Measurements from ENCODE around the gene SSR3. TPM values are rescaled to one million over a fixed set of nuclear protein-coding genes. Genes with fewer than 3 reads are reported as not detected.

SSR3 gene
- total and polyA plus RNA-seq, 2 of the 8 experiments (the other 6 are each of a cell fraction or from before 2014, with no cell fraction given) = 92.7 to 208 TPM

- TF ChIP-seq HDAC2 (IDR thresholded peaks at IDR 0.05; ENCODE audit: borderline replicate concordance in 1 of 2, low read depth in 2 of 2, low read length in 2 of 2) = no peak
- no peak for TF ChIP-seq RAD21 (IDR thresholded peaks at IDR 0.05 in 1 of 2, conservative IDR thresholded peaks at IDR 0.05 in 1 of 2; ENCODE audit: low read depth in 2 of 2, low read length in 2 of 2)
- TF ChIP-seq TEAD4 (IDR thresholded peaks at IDR 0.05; ENCODE audit: low read depth, low read length) = no peak
- TF ChIP-seq CHD2 (IDR thresholded peaks at IDR 0.05; ENCODE audit: low read length) = no peak
- no peak for TF ChIP-seq ATF3 (IDR thresholded peaks at IDR 0.05; ENCODE audit: insufficient read depth, low read depth, low read length)
Observed at GRCh38 chr3:156513619-156514018, 41.3 kb downstream of the SSR3 start (continued).
